ENCODE data around the gene PRSS8.
"Not testable (repeated sequence)": the region's sequence is repeated elsewhere in the genome, so short reads cannot be mapped to it uniquely, and the experiment has no call there.

DNA sequence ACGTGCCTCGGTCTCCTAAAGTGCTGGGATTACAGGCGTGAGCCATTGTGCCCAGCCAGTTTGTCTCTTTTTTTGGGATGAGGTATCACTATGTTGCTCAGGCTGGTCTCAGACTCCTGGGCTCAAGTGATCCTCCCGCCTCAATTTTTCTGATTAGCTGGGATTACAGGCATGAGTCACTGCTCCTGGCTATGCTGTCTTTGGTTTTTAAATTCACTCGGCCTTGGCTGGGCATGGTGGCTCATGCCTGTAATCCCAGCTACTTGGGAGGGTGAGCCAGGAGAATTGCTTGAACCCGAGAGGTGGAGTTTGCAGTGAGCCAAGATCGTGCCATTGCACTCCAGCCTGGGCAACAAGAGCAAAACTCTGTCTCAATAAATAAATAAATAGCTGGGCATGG is 8.9 kb upstream of the PRSS8 start:
- TF ChIP-seq, protein P1, sequence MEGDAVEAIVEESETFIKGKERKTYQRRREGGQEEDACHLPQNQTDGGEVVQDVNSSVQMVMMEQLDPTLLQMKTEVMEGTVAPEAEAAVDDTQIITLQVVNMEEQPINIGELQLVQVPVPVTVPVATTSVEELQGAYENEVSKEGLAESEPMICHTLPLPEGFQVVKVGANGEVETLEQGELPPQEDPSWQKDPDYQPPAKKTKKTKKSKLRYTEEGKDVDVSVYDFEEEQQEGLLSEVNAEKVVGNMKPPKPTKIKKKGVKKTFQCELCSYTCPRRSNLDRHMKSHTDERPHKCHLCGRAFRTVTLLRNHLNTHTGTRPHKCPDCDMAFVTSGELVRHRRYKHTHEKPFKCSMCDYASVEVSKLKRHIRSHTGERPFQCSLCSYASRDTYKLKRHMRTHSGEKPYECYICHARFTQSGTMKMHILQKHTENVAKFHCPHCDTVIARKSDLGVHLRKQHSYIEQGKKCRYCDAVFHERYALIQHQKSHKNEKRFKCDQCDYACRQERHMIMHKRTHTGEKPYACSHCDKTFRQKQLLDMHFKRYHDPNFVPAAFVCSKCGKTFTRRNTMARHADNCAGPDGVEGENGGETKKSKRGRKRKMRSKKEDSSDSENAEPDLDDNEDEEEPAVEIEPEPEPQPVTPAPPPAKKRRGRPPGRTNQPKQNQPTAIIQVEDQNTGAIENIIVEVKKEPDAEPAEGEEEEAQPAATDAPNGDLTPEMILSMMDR (IDR thresholded peaks at IDR 0.05): not testable (repeated sequence)
- not testable (repeated sequence) for TF ChIP-seq POLR2AphosphoS5, TCF7L2 (IDR thresholded peaks at IDR 0.05; ENCODE audit: low read depth, low read length)
- TF ChIP-seq, protein P2, sequence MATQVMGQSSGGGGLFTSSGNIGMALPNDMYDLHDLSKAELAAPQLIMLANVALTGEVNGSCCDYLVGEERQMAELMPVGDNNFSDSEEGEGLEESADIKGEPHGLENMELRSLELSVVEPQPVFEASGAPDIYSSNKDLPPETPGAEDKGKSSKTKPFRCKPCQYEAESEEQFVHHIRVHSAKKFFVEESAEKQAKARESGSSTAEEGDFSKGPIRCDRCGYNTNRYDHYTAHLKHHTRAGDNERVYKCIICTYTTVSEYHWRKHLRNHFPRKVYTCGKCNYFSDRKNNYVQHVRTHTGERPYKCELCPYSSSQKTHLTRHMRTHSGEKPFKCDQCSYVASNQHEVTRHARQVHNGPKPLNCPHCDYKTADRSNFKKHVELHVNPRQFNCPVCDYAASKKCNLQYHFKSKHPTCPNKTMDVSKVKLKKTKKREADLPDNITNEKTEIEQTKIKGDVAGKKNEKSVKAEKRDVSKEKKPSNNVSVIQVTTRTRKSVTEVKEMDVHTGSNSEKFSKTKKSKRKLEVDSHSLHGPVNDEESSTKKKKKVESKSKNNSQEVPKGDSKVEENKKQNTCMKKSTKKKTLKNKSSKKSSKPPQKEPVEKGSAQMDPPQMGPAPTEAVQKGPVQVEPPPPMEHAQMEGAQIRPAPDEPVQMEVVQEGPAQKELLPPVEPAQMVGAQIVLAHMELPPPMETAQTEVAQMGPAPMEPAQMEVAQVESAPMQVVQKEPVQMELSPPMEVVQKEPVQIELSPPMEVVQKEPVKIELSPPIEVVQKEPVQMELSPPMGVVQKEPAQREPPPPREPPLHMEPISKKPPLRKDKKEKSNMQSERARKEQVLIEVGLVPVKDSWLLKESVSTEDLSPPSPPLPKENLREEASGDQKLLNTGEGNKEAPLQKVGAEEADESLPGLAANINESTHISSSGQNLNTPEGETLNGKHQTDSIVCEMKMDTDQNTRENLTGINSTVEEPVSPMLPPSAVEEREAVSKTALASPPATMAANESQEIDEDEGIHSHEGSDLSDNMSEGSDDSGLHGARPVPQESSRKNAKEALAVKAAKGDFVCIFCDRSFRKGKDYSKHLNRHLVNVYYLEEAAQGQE (IDR thresholded peaks at IDR 0.05; ENCODE audit: insufficient read depth in 1 of 2, low read depth in 2 of 2, low read length in 1 of 2): not testable (repeated sequence)

Data from Panc1 (cell line).